COLO668 (cell line): Measurements from ENCODE around the gene DOCK11.
"Not testable (repeated sequence)": the region's sequence is repeated elsewhere in the genome, so short reads cannot be mapped to it uniquely, and the experiment has no call there.

Experiments
- DNase-seq: peaks from one replicate; lab custom pipeline; 2025; ENCODE audit not compliant: unreplicated experiment; lab: John Stamatoyannopoulos, UW

The DOCK11 gene

GRCh38 chrX:118495061-118495921, at the start of gene DOCK11:
Gene DOCK11 (plus strand): TSS chrX:118495815. CDS start chrX:118495972, 157 bp downstream.
- peak; percentile 78 for DNase-seq

GRCh38 chrX:118448273-118448783, 47.3 kb upstream of the DOCK11 start:
- no peak for DNase-seq

GRCh38 chrX:118455013-118455412, 40.6 kb upstream of the DOCK11 start:
- no peak for DNase-seq

GRCh38 chrX:118459494-118459893, 36.1 kb upstream of the DOCK11 start:
- DNase-seq, result no peak

GRCh38 chrX:118464501-118464900, 31.1 kb upstream of the DOCK11 start:
- DNase-seq, result no peak

- DNase-seq, result no peak
Measured at GRCh38 chrX:118468122-118468521, 27.5 kb upstream of the DOCK11 start.

- DNase-seq, result not testable (repeated sequence)
Measured at GRCh38 chrX:118470721-118471347, 24.8 kb upstream of the DOCK11 start.

- no peak for DNase-seq
Measured at GRCh38 chrX:118474586-118474985, 21.0 kb upstream of the DOCK11 start.

- DNase-seq, result no peak
Measured at GRCh38 chrX:118475903-118476302, 19.7 kb upstream of the DOCK11 start.

GRCh38 chrX:118480172-118480571, 15.4 kb upstream of the DOCK11 start:
- DNase-seq, result no peak

- DNase-seq, result not testable (repeated sequence)
Measured at GRCh38 chrX:118482384-118482783, 13.2 kb upstream of the DOCK11 start.

GRCh38 chrX:118484216-118484903, 11.3 kb upstream of the DOCK11 start:
- no peak for DNase-seq

GRCh38 chrX:118486693-118487092, 8.9 kb upstream of the DOCK11 start:
- DNase-seq, result not testable (repeated sequence)

GRCh38 chrX:118493016-118493415, 2.6 kb upstream of the DOCK11 start:
- no peak for DNase-seq

GRCh38 chrX:118493653-118494297, 1.8 kb upstream of the DOCK11 start:
- DNase-seq, result no peak

GRCh38 chrX:118495958-118496762, 545 bp downstream of the DOCK11 start:
- peak; percentile 70 for DNase-seq

GRCh38 chrX:118496763-118497079, 1.1 kb downstream of the DOCK11 start:
- peak; percentile 22 for DNase-seq

GRCh38 chrX:118497180-118497818, 1.7 kb downstream of the DOCK11 start:
- DNase-seq, result no peak

GRCh38 chrX:118498351-118498750, 2.7 kb downstream of the DOCK11 start:
- no peak for DNase-seq

GRCh38 chrX:118498755-118499154, 3.1 kb downstream of the DOCK11 start:
- DNase-seq, result no peak
